B cell (primary cell): Measurements from ENCODE around the gene SMAD9. TPM values are rescaled to one million over a fixed set of nuclear protein-coding genes. Genes with fewer than 3 reads are reported as not detected.

Source experiments
- ATAC-seq: fragments of 200-7000 bp; cut with Tn5 transposase; one replicate; pipeline ENCODE4 v1.10.0; 2021; ENCODE audit warnings: low read depth, mild to moderate bottlenecking, moderate number of reproducible peaks, moderate library complexity
- CTCF ChIA-PET: fragments of 350-600 bp; sonication (Branson Sonifier 250); formaldehyde crosslinking; loops from one replicate; lab custom pipeline; 2021; ENCODE audit warnings: antibody characterized with exemption, inconsistent platforms; lab: Charles Lee
- POLR2A ChIA-PET: fragments of 350-600 bp; sonication (Branson Sonifier 250); formaldehyde crosslinking; loops from one replicate; lab custom pipeline; 2021; ENCODE audit warnings: antibody characterized with exemption; lab: Charles Lee
- DNase-seq: peaks from one replicate; pipeline ENCODE4 v3.0.0; 2013
- H2AFZ ChIP-seq: 2 replicates; pipeline ENCODE4 v1.6.1; 2012; ENCODE audit warnings: mild to moderate bottlenecking, low read depth, low read length; ENCODE audit not compliant: insufficient read depth, poor library complexity, severe bottlenecking
- H3K27ac ChIP-seq, 2 donors: 1 replicate in 1 of 2; 2 replicates in 1 of 2; pipeline ENCODE4 v1.5.1; 2012 to 2013; ENCODE audit warnings: low read length in 2 of 2, mild to moderate bottlenecking in 2 of 2, moderate library complexity in 1 of 2
- H3K27me3 ChIP-seq, 4 experiments: fragments of 200-600 bp in 1 of 4; sonication (generic) in 1 of 4; replicated peaks in 1 of 4; 1 replicate in 2 of 4; 2 replicates in 2 of 4; pipeline versions ENCODE4 v1.6.1 to v1.7.0; 2013 to 2016; ENCODE audit warnings: low read length in 3 of 4, mild to moderate bottlenecking in 2 of 4, mixed read lengths in 1 of 4, moderate library complexity in 1 of 4; ENCODE audit not compliant: insufficient read depth in 4 of 4, control insufficient read depth in 3 of 4; ENCODE audit errors: control extremely low read depth in 1 of 4
- H3K36me3 ChIP-seq, 2 experiments: replicated peaks in 1 of 2; 1 replicate in 1 of 2; 2 replicates in 1 of 2; pipeline versions ENCODE4 v1.6.1 to v1.7.1; 2013; ENCODE audit warnings: low read length in 1 of 2; ENCODE audit not compliant: insufficient read depth in 2 of 2, control insufficient read depth in 1 of 2; ENCODE audit errors: control extremely low read depth in 1 of 2, extremely low read depth in 1 of 2
- H3K4me1 ChIP-seq, 2 donors: fragments of 200-600 bp in 1 of 2; sonication (generic) in 1 of 2; 1 replicate in 1 of 2; 2 replicates in 1 of 2; pipeline versions ENCODE4 v1.5.1 to v1.6.1; 2013 to 2017; ENCODE audit warnings: low read length in 2 of 2; ENCODE audit not compliant: control insufficient read depth in 2 of 2, insufficient read depth in 2 of 2
- H3K4me2 ChIP-seq: replicated peaks from 2 replicates; pipeline ENCODE3; 2012; ENCODE audit warnings: mild to moderate bottlenecking, low read depth, low read length; ENCODE audit not compliant: poor library complexity, severe bottlenecking
- H3K4me3 ChIP-seq, 5 experiments: fragments of 200-600 bp in 1 of 5; sonication (generic) in 1 of 5; 1 replicate in 3 of 5; 2 replicates in 2 of 5; pipeline versions ENCODE4 v1.5.1 to v1.7.0; 2011 to 2016; ENCODE audit warnings: low read length in 4 of 5, mild to moderate bottlenecking in 4 of 5, low read depth in 2 of 5, control low read depth in 1 of 5, moderate library complexity in 1 of 5; ENCODE audit not compliant: insufficient read depth in 1 of 5; ENCODE audit errors: control extremely low read depth in 1 of 5, extremely low read depth in 1 of 5
- H3K79me2 ChIP-seq: fragments of 200-600 bp; sonication (generic); one replicate; pipeline ENCODE4 v1.6.0; 2016; ENCODE audit warnings: low read length; ENCODE audit not compliant: control insufficient read depth, insufficient read depth
- H3K9ac ChIP-seq: fragments of 200-600 bp; sonication (generic); 2 replicates; pipeline ENCODE4 v1.6.1; 2017; ENCODE audit warnings: mild to moderate bottlenecking, low read length, moderate library complexity
- H3K9me3 ChIP-seq, 3 donors: one replicate each; pipeline versions ENCODE4 v1.6.1 to v1.7.1; 2013; ENCODE audit warnings: low read length in 2 of 3; ENCODE audit not compliant: control insufficient read depth in 2 of 3, insufficient read depth in 1 of 3; ENCODE audit errors: control extremely low read depth in 1 of 3
- H4K20me1 ChIP-seq: 2 replicates; pipeline ENCODE4 v1.6.0; 2012; ENCODE audit warnings: mild to moderate bottlenecking, low read length; ENCODE audit not compliant: insufficient read depth, control insufficient read depth, poor library complexity, severe bottlenecking
- H3K27ac Mint-ChIP-seq: one replicate; pipeline ENCODE4 v1.8.0; 2021; ENCODE audit warnings: mixed read lengths
- H3K27me3 Mint-ChIP-seq: one replicate; pipeline ENCODE4 v1.8.0; 2021; ENCODE audit warnings: mixed read lengths
- H3K4me1 Mint-ChIP-seq: one replicate; pipeline ENCODE4 v1.8.0; 2021; ENCODE audit warnings: mixed read lengths
- H3K4me3 Mint-ChIP-seq: one replicate; pipeline ENCODE4 v1.8.0; 2021; ENCODE audit warnings: mixed read lengths
- H3K9me3 Mint-ChIP-seq: one replicate; pipeline ENCODE4 v1.8.0; 2022; ENCODE audit warnings: mixed read lengths; ENCODE audit not compliant: insufficient read depth
- CTCF ChIP-seq: fragments of 200-600 bp; IDR thresholded peaks from one replicate; pipeline ENCODE4 v1.8.0; 2022; ENCODE audit warnings: antibody characterized with exemption, mild to moderate bottlenecking
- EZH2 ChIP-seq: IDR thresholded peaks from 2 replicates; pipeline ENCODE4 v1.6.1; 2012; ENCODE audit warnings: borderline replicate concordance, low read depth, mild to moderate bottlenecking, moderate library complexity, low read length; ENCODE audit not compliant: insufficient read depth, poor library complexity, severe bottlenecking
- WGBS: methylation state at CpG from one replicate; pipeline ENCODE4 v1.1.5; 2013; ENCODE audit warnings: missing lambda C conversion rate; ENCODE audit not compliant: insufficient coverage; 5-methylcytosine and 5-hydroxymethylcytosine counted together
- intact Hi-C: fragments of 100-400 bp; cut with micrococcal nuclease; formaldehyde crosslinking; loops from one replicate; pipeline ENCODE4 v1.10.0; 2022
- polyA plus RNA-seq: library from polyadenylated mRNA; depleted of rRNA; stranded (reverse); fragments of >200 nt; gene quantifications from 2 replicates; pipeline ENCODE4 v1.2.3, GENCODE V29; 2012
- total RNA-seq, 2 donors: library from RNA; stranded (reverse); fragments of 120-200 nt in 1 of 2; gene quantifications; 1 replicate in 1 of 2; 2 replicates in 1 of 2; pipeline versions ENCODE4 v1.2.3 to v1.2.4, GENCODE V29; 2013 to 2022

The SMAD9 gene
- total and polyA plus RNA-seq, 2 donors (not counting 1 experiment from before 2014, with no cell fraction given), result not detected

- intact Hi-C loops, result no loop called here
- ATAC-seq (no peak), DNase-seq (no peak)
- Mint-ChIP-seq H3K9me3 (no peaks in the 10 kb centered on the region), H3K27me3 (peaks cover 21% of the 10 kb centered on the region), H3K4me3 (no peak overlapping the region), H3K27ac (no peak overlapping the region), H3K4me1 (no peaks in the 10 kb centered on the region)
- Histone ChIP-seq H3K9me3 (no peaks in the 10 kb centered on the region), H3K4me2 (no peak overlapping the region), H3K4me3 (no peak overlapping the region), H3K36me3 (no peaks in the 10 kb centered on the region), H3K9ac (no peak overlapping the region), H3K27ac (no peak overlapping the region), H3K4me1 (no peaks in the 10 kb centered on the region), H2AFZ (no peak overlapping the region), H4K20me1 (no peaks in the 10 kb centered on the region), H3K79me2 (no peaks in the 10 kb centered on the region), H3K27me3 (peaks cover 0 to 3% (median 0%) of the 10 kb centered on the region in 4 experiments)
- CTCF ChIA-PET, result no interaction called here
- no peak for TF ChIP-seq CTCF
- no peak for TF ChIP-seq EZH2
- 67% methylated on average over 1 of the region's 3 CpGs for WGBS
- POLR2A ChIA-PET, result no interaction called here
These were observed 124.0 kb downstream of the SMAD9 start for GRCh38 chr13:36796052-36796451.

- H3K9me3 ChIP-seq, result no peaks in the 10 kb centered on the region
- intact Hi-C loops, result no loop called here
- Mint-ChIP-seq H3K27ac (no peak overlapping the region), H3K27me3 (peaks cover 21% of the 10 kb centered on the region), H3K9me3 (no peaks in the 10 kb centered on the region), H3K4me1 (no peaks in the 10 kb centered on the region), H3K4me3 (no peak overlapping the region)
- H3K4me1 ChIP-seq, result no peaks in the 10 kb centered on the region
- no peak overlapping the region for H3K4me3 ChIP-seq
- DNase-seq (no peak), ATAC-seq (no peak)
- TF ChIP-seq EZH2 (no peak), CTCF (no peak)
- WGBS, result 88% methylated on average over 4 of the region's 6 CpGs
- H3K79me2 ChIP-seq, result no peaks in the 10 kb centered on the region
- H3K27ac ChIP-seq, result no peak overlapping the region
- ChIA-PET CTCF (no interaction called here), POLR2A (no interaction called here)
- no peak overlapping the region for H2AFZ ChIP-seq
- no peaks in the 10 kb centered on the region for H3K36me3 ChIP-seq
- no peak overlapping the region for H3K4me2 ChIP-seq
- H3K9ac ChIP-seq, result no peak overlapping the region
- peaks cover 0 to 3% (median 0%) of the 10 kb centered on the region in 4 experiments for H3K27me3 ChIP-seq
- no peaks in the 10 kb centered on the region for H4K20me1 ChIP-seq
These were observed 124.6 kb downstream of the SMAD9 start for GRCh38 chr13:36795463-36795862.

Other genes starting within 250 kb of the SMAD9 start
- not detected in 2 replicates for gene SERTM1, start 246.2 kb downstream of the SMAD9 start, total RNA-seq
- not detected in 2 replicates for gene SERTM1, start 246.2 kb downstream of the SMAD9 start, polyA plus RNA-seq
- gene RFXAP, start 101.0 kb downstream of the SMAD9 start, total RNA-seq, result 9.6 and 13.5 TPM in 2 replicates
- gene RFXAP, start 101.0 kb downstream of the SMAD9 start, polyA plus RNA-seq, result 6.6 and 7.0 TPM in 2 replicates
- gene ALG5, start 79.1 kb upstream of the SMAD9 start, total RNA-seq, result 16.4 and 21.0 TPM in 2 replicates
- 15.2 and 19.1 TPM in 2 replicates for gene ALG5, start 79.1 kb upstream of the SMAD9 start, polyA plus RNA-seq
- gene EXOSC8, start 80.5 kb upstream of the SMAD9 start, total RNA-seq, result 58.2 and 62.1 TPM in 2 replicates
- gene EXOSC8, start 80.5 kb upstream of the SMAD9 start, polyA plus RNA-seq, result 44.5 and 57.1 TPM in 2 replicates
- 85.5 and 93.7 TPM in 2 replicates for gene SUPT20H, start 139.4 kb upstream of the SMAD9 start, total RNA-seq
- 35.5 and 43.8 TPM in 2 replicates for gene SUPT20H, start 139.4 kb upstream of the SMAD9 start, polyA plus RNA-seq
- not detected in 2 replicates for gene CSNK1A1L, start 185.4 kb upstream of the SMAD9 start, total RNA-seq
- gene CSNK1A1L, start 185.4 kb upstream of the SMAD9 start, polyA plus RNA-seq, result not detected in 2 replicates